Measurements from ENCODE around the gene HOXD10.

Gene HOXD10

DNA sequence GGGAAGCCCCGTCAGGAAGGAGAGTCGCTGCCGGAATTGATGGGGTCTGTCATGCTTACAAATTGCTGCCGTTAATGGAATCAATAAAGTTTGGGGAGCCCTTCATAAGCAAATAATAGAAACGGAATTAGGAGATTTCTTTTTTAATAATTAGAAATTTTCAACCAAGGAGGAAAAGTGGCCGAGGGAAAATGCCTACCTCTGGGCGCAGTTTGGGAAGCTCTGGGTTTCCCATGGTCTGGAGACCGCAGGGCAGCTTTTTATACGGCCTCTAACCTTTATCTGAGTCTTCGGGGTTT lies 34.1 kb upstream of the HOXD10 start:
- Histone ChIP-seq H3K36me3 (replicated peaks; ENCODE audit: insufficient read depth, low read length) (no peaks in the 10 kb centered on the region), H3K4me2 (ENCODE audit: low read depth, low read length) (no peak overlapping the region), H2AFZ (ENCODE audit: low read length) (no peak overlapping the region), H4K20me1 (ENCODE audit: insufficient read depth, low read length) (no peaks in the 10 kb centered on the region), H3K4me1 (ENCODE audit: low read length) (no peaks in the 10 kb centered on the region), H3K9me3 (replicated peaks; ENCODE audit: insufficient read depth, low read length) (no peaks in the 10 kb centered on the region), H3K4me3 (ENCODE audit: low read length) (no peak overlapping the region), H3F3A (ENCODE audit: insufficient read depth, low read length) (no peaks in the 10 kb centered on the region), H3K27ac (ENCODE audit: low read length) (no peak overlapping the region), H3K9me2 (replicated peaks; ENCODE audit: insufficient read depth, low read length) (no peaks in the 10 kb centered on the region), H3K9ac (ENCODE audit: low read length) (no peak overlapping the region), H3K27me3 (replicated peaks; ENCODE audit: insufficient read depth, low read length) (no peaks in the 10 kb centered on the region), H3K79me2 (ENCODE audit: low read length) (no peaks in the 10 kb centered on the region)
- no peak for DNase-seq
- TF ChIP-seq EZH2 (optimal IDR thresholded peaks at IDR 0.05; ENCODE audit: low read depth, low read length) (no peak), EZH2phosphoT487 (IDR thresholded peaks at IDR 0.05; ENCODE audit: low read length) (no peak)

DNA sequence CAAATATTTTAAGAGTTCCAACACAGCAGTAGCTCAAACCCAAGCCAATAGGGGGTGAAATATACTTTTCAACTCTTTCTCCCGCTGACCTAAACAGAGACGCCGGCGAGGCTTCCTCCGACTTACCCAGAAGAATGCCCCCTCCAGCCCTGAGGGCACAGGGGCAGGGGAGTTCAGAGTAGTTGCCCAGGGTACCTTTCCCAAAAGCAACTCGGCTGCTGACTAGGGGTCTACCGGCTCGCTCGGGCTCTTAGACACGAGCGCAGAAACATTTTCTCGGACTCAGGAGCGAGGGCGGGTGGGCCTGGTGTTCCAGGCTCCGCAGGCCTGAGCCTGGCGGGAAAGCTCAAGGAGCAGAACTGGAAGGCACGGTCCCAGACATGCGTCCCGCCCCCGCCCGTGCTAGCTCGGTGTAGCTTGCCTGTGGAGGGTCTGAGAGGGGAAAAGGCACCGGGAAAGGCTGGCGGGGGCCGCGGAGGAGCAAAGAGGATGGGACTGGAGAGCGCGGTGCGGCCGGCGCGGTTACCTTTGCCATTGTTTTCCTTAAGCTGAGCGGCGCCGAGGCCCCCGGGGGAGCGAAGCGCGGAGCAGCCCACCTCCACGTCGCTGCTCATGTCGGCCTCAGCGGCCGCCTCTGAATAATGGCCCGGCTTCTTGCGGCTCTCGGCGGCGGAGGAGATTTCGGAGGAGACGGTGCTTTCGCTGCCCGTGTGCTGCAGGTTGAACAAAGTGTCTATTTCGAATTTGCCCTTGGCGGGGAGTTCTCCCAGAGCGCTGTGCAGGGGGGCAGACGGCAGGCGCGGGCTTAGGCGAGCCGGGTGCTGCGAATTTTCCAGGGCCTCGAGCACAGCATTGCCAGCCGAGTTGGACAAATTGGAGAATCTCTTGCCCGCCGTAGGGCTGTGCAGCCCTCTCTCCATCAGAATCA lies 33.5 kb upstream of the HOXD10 start:
- no peaks in the 10 kb centered on the region for H4K20me1 ChIP-seq (ENCODE audit: insufficient read depth, low read length)
- H3F3A ChIP-seq (ENCODE audit: insufficient read depth, low read length), result no peaks in the 10 kb centered on the region
- no peaks in the 10 kb centered on the region for H3K9me2 ChIP-seq (replicated peaks; ENCODE audit: insufficient read depth, low read length)
- no peak overlapping the region for H3K27ac ChIP-seq (ENCODE audit: low read length)
- no peak overlapping the region for H2AFZ ChIP-seq (ENCODE audit: low read length)
- no peaks in the 10 kb centered on the region for H3K27me3 ChIP-seq (replicated peaks; ENCODE audit: insufficient read depth, low read length)
- no peaks in the 10 kb centered on the region for H3K4me1 ChIP-seq (ENCODE audit: low read length)
- H3K79me2 ChIP-seq (ENCODE audit: low read length), result no peaks in the 10 kb centered on the region
- no peak overlapping the region for H3K4me3 ChIP-seq (ENCODE audit: low read length)
- no peak for DNase-seq
- no peaks in the 10 kb centered on the region for H3K36me3 ChIP-seq (replicated peaks; ENCODE audit: insufficient read depth, low read length)
- H3K4me2 ChIP-seq (ENCODE audit: low read depth, low read length), result no peak overlapping the region
- H3K9me3 ChIP-seq (replicated peaks; ENCODE audit: insufficient read depth, low read length), result no peaks in the 10 kb centered on the region
- TF ChIP-seq, protein P1, sequence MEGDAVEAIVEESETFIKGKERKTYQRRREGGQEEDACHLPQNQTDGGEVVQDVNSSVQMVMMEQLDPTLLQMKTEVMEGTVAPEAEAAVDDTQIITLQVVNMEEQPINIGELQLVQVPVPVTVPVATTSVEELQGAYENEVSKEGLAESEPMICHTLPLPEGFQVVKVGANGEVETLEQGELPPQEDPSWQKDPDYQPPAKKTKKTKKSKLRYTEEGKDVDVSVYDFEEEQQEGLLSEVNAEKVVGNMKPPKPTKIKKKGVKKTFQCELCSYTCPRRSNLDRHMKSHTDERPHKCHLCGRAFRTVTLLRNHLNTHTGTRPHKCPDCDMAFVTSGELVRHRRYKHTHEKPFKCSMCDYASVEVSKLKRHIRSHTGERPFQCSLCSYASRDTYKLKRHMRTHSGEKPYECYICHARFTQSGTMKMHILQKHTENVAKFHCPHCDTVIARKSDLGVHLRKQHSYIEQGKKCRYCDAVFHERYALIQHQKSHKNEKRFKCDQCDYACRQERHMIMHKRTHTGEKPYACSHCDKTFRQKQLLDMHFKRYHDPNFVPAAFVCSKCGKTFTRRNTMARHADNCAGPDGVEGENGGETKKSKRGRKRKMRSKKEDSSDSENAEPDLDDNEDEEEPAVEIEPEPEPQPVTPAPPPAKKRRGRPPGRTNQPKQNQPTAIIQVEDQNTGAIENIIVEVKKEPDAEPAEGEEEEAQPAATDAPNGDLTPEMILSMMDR (IDR thresholded peaks at IDR 0.05; ENCODE audit: low read length), result no peak
- TF ChIP-seq EZH2phosphoT487 (IDR thresholded peaks at IDR 0.05; ENCODE audit: low read length), result no peak
- TF ChIP-seq EZH2 (optimal IDR thresholded peaks at IDR 0.05; ENCODE audit: low read depth, low read length), result no peak
- no peak overlapping the region for H3K9ac ChIP-seq (ENCODE audit: low read length)

DNA sequence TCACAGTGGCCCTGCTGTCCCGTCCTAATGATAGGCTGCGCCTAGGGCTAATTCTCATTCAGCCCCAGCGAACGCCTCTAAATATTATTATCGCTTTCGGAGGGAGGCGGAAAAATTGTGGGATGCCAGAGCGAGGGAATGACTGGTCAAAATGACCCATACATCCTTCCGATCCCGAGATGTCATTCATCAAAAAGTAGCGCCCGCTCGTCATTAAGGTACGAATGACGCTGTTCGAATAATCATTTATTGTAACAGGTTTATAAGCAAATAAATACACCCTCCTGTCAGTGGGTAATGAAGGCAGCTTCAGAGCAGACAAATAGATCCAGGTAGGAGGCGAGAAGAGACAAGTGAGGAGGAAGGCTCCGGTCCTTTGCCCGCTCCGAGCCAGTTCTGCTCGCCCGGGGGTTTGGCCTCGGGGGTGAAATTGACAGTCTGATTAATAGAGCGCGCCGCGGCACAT lies 32.7 kb upstream of the HOXD10 start, which contains the start of gene EVX2:
TSS of gene EVX2 (minus strand) at position 167 of the 466 bp plus-strand sequence. CDS start 186 bp downstream, outside the sequence.
- H3K9ac ChIP-seq (ENCODE audit: low read length), result no peak within 1 kb of the TSS
- H3K4me1 ChIP-seq (ENCODE audit: low read length), result no peaks in the 10 kb centered on the region
- H3K9me2 ChIP-seq (replicated peaks; ENCODE audit: insufficient read depth, low read length), result no peaks in the 10 kb centered on the region
- no peak for DNase-seq
- H3K36me3 ChIP-seq (replicated peaks; ENCODE audit: insufficient read depth, low read length), result no peaks in the 10 kb centered on the region
- no peaks in the 10 kb centered on the region for H4K20me1 ChIP-seq (ENCODE audit: insufficient read depth, low read length)
- no peak within 1 kb of the TSS for H3K4me2 ChIP-seq (ENCODE audit: low read depth, low read length)
- no peak within 1 kb of the TSS for H2AFZ ChIP-seq (ENCODE audit: low read length)
- no peak within 1 kb of the TSS for H3K27ac ChIP-seq (ENCODE audit: low read length)
- no peak for TF ChIP-seq EZH2 (optimal IDR thresholded peaks at IDR 0.05; ENCODE audit: low read depth, low read length)
- no peak for TF ChIP-seq EZH2phosphoT487 (IDR thresholded peaks at IDR 0.05; ENCODE audit: low read length)
- TF ChIP-seq, protein P1 (IDR thresholded peaks at IDR 0.05; ENCODE audit: low read length), result no peak
- H3F3A ChIP-seq (ENCODE audit: insufficient read depth, low read length), result no peaks in the 10 kb centered on the region
- no peaks in the 10 kb centered on the region for H3K9me3 ChIP-seq (replicated peaks; ENCODE audit: insufficient read depth, low read length)
- H3K79me2 ChIP-seq (ENCODE audit: low read length), result no peaks in the 10 kb centered on the region
- H3K4me3 ChIP-seq (ENCODE audit: low read length), result no peak within 1 kb of the TSS
- H3K27me3 ChIP-seq (replicated peaks; ENCODE audit: insufficient read depth, low read length), result 0 out of 2 replicates have a peak, but pooled peaks cover 4% of the 10 kb centered on the region
